HT-29 (cell line): Measurements from ENCODE around the gene TBATA. TPM values are rescaled to one million over a fixed set of nuclear protein-coding genes. Genes with fewer than 3 reads are reported as not detected.

ENCODE experiments used
- small RNA-seq: library from RNA; depleted of rRNA; stranded (forward); fragments of <200 nt; gene quantifications from one replicate; pipeline ENCODE3, GENCODE V24; 2014
- total RNA-seq: library from RNA; depleted of rRNA; stranded (reverse); fragments of >200 nt; shearing (Covaris generic); gene quantifications from 2 replicates; pipeline ENCODE4 v1.2.3, GENCODE V29; 2014; rRNA removed

Gene TBATA
- total RNA-seq, 1 experiment from 2014 or later: not detected

Small RNAs within 50 kb of the gene (small RNA-seq; reads per million reads assigned to genes)
- gene RPS26P40: not detected

Other genes with a start within 250 kb of the TBATA start
- gene PRF1, start 182.6 kb downstream of the TBATA start, total RNA-seq: not detected in 2 replicates
- 0.03 and 0.15 TPM in 2 replicates for gene ADAMTS14, start 112.9 kb downstream of the TBATA start, total RNA-seq
- gene SGPL1, start 30.6 kb upstream of the TBATA start, total RNA-seq: 34.4 and 37.5 TPM in 2 replicates
- gene PCBD1, start 103.2 kb upstream of the TBATA start, total RNA-seq: 147 TPM in 2 replicates